G401 (cell line): ENCODE measurements around the gene HDAC6. TPM values are rescaled to one million over a fixed set of nuclear protein-coding genes. Genes with fewer than 3 reads are reported as not detected.
A peak's percentile ranks its signal among the peaks of the same experiment; 100 is the strongest.

Experiments used
- DNase-seq: peaks from one replicate; pipeline ENCODE4 v3.0.0-alpha.2; 2015; ENCODE audit warnings: low spot score
- in situ Hi-C: cut with HindIII; loops from 2 replicates; pipeline ENCODE4 v1.10.0; 2016; ENCODE audit warnings: low sequenced_read_pairs, mixed read lengths
- total RNA-seq: library from RNA; depleted of rRNA; stranded (reverse); fragments of >200 nt; shearing (Covaris generic); gene quantifications from 2 replicates; pipeline ENCODE4 v1.2.3, GENCODE V29; 2014; rRNA removed

HDAC6 gene
- total RNA-seq, result 67.8 and 118 TPM in 2 replicates

- peak; percentile 98 for DNase-seq
- in situ Hi-C loops, result no loop called here
Measured at GRCh38 chrX:48801280-48802088, at the start of gene HDAC6. Gene HDAC6 (plus strand): TSS chrX:48802067. CDS start chrX:48802693, 626 bp downstream.

GRCh38 chrX:48752498-48752897 lies 49.4 kb upstream of the HDAC6 start:
- in situ Hi-C loops, result no loop called here
- no peak for DNase-seq

GRCh38 chrX:48753708-48754228 lies 48.1 kb upstream of the HDAC6 start:
- in situ Hi-C loops, result no loop called here
- no peak for DNase-seq

GRCh38 chrX:48754238-48754637 lies 47.6 kb upstream of the HDAC6 start:
- in situ Hi-C loops, result no loop called here
- DNase-seq, result no peak

GRCh38 chrX:48761674-48762471 lies 40.0 kb upstream of the HDAC6 start, which contains the start of gene GLOD5:
Gene GLOD5 (plus strand): TSS chrX:48761747. CDS start chrX:48761791, 44 bp downstream.
- DNase-seq, result peak; percentile 64
- in situ Hi-C loops, result no loop called here

- in situ Hi-C loops, result no loop called here
Measured at GRCh38 chrX:48769230-48769629, 32.6 kb upstream of the HDAC6 start.

GRCh38 chrX:48770296-48770695 lies 31.6 kb upstream of the HDAC6 start:
- no peak for DNase-seq
- in situ Hi-C loops, result no loop called here

More at GRCh38 chrX:48769230-48769629, 32.6 kb upstream of the HDAC6 start:
- DNase-seq, result no peak

GRCh38 chrX:48772602-48773001 lies 29.3 kb upstream of the HDAC6 start:
- in situ Hi-C loops, result no loop called here
- no peak for DNase-seq

- no peak for DNase-seq
- in situ Hi-C loops, result no loop called here
Measured at GRCh38 chrX:48776818-48777439, 24.9 kb upstream of the HDAC6 start.

- DNase-seq, result no peak
- in situ Hi-C loops, result no loop called here
Measured at GRCh38 chrX:48779399-48779798, 22.5 kb upstream of the HDAC6 start.

GRCh38 chrX:48781705-48782104 lies 20.2 kb upstream of the HDAC6 start:
- no peak for DNase-seq
- in situ Hi-C loops, result no loop called here

- in situ Hi-C loops, result no loop called here
- no peak for DNase-seq
Measured at GRCh38 chrX:48782216-48782615, 19.7 kb upstream of the HDAC6 start.

- in situ Hi-C loops, result no loop called here
- no peak for DNase-seq
Measured at GRCh38 chrX:48782795-48783194, 19.1 kb upstream of the HDAC6 start.

- in situ Hi-C loops, result no loop called here
- DNase-seq, result no peak
Measured at GRCh38 chrX:48784726-48785125, 17.1 kb upstream of the HDAC6 start.

- in situ Hi-C loops, result no loop called here
Measured at GRCh38 chrX:48785186-48785539, 16.7 kb upstream of the HDAC6 start.

GRCh38 chrX:48785540-48786214 lies 16.2 kb upstream of the HDAC6 start:
- in situ Hi-C loops, result no loop called here
- no peak for DNase-seq

More at GRCh38 chrX:48785186-48785539, 16.7 kb upstream of the HDAC6 start:
- DNase-seq, result no peak

- in situ Hi-C loops, result no loop called here
- no peak for DNase-seq
Measured at GRCh38 chrX:48786341-48786800, 15.5 kb upstream of the HDAC6 start, which contains the start of gene GATA1. Gene GATA1 (plus strand): TSS chrX:48786590. CDS start chrX:48791110, 4,520 bp downstream.

GRCh38 chrX:48786825-48787504 lies 14.9 kb upstream of the HDAC6 start:
- DNase-seq, result no peak
- in situ Hi-C loops, result no loop called here
